ENCODE results near the gene MAB21L4.

Gene MAB21L4

DNA sequence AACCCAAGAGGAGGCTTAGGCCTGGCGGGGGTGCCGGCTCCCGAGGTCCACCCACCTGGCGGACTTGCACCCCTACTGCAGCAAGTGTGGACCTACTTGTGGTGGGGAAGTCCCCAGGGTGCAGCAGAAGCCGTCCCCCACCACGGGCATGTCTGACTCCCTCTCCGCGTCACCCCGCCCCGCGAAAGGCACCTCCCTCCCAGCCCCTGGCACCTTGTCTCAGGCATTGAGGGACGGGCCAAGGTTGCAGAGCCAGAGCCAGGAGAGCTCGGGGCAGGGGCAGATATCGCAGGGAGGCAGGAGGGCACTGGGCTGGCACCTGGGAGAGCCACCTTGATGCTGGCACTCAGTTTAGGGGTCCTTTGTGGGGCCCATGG, 29.2 kb upstream of the MAB21L4 start:
- no peak for DNase-seq

DNA sequence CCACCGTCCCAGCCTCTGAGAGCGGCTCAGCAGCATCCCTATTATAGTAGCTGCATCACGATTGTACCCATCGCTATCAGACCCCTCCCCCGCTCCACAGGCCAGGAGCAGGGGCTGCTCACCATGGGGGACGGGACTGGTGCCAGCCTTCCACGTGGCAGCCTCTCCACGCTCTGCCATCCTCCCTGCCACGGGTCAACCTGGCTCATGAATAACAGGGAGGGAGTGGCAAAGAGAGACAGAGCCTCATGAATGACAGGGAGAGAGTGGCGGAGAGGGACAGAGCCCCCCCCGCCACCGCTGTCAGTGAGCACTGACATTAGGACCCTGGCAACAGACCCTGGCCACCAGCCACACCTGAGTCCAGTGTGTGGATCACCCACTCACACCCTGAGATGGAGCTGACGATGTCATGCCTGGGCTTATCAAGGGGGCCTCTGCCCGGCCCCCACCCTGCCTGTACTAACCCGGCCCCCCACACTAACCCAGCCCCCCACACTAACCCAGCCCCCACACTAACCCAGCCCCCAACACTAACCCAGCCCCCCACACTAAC, 27.1 kb upstream of the MAB21L4 start:
- no peak for DNase-seq

DNA sequence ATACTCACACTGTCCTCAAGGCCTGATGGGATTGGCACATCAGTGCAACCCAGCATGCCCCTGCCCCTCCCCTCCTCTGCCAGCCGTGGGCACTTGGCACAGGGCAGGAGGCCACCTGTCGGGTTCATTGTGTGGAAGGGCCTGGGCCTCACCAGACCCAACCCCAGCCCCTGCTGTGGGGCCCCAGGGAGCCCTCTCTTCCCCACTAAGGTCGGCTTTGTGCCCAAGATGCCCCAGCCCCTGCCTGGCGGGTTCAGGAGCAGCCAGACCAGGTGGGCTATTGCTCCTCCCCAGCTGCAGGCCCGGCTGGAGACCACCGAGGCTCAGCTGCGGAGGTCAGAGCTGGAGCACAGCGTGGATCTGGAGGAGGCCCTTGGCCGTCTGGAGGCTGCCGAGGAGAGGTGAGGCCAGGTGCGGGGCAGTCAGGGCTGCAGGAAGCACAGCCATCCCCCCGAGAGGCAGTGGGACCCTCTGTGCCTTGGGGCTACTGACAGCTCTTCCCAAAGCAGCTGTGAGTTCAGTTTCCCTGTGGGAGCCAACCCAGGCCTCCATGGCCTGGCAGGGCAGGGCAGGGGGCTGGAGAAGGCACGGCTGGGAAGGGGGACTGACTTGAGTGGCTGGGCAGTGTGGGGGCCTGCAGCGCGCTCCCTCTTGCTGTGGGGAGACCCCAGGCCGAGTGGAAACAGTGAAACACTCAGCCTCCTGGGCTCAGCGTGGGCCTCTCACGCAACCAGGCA, 26.5 kb upstream of the MAB21L4 start:
- no peak for DNase-seq

DNA sequence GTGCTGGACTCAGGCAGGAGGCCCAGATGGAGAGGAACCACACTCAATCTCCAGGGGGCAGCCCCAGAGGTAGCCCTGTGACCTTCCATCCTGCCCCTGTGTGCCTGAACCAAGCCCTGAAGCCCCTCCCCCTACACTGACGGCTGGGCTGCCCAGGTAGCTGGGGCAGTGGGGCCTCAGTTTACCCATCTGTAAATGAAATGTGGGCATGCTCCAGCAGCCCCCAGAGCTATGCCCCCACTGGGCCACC, 26.0 kb upstream of the MAB21L4 start:
- no peak for DNase-seq

DNA sequence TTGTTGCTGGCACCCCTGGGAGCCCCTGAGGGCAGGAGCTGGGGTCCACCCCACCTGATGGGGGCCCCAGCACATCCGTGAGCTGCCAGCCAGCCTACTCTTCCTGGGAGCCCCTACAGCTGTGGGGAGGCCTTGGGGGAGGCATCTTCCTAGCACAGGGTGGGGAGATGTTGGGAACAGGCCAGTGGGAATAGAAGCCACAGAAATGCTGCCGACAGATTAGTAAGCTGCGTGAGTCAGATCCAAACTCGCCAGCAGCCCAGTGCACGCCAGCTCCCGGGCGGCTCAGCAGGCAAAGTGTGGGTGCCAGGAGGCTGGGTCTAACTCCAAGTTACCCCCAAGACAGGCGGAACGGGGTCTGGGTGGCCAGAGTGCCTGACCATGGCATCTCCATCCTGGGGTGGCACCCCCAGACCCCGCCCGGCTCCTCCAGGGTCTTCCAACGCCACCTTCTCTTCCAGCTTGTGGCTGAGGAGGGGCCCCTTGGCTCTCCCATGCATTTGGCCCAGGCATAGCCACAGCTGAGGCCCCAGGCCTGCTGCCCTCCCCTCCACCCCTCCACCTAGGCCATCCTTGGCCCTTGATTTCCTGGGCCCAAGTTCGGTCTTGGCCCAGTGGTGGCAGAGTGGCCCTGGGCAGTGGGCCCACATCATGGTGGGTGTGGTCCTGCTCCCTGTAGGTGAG, 25.5 kb upstream of the MAB21L4 start:
- DNase-seq: no peak

DNA sequence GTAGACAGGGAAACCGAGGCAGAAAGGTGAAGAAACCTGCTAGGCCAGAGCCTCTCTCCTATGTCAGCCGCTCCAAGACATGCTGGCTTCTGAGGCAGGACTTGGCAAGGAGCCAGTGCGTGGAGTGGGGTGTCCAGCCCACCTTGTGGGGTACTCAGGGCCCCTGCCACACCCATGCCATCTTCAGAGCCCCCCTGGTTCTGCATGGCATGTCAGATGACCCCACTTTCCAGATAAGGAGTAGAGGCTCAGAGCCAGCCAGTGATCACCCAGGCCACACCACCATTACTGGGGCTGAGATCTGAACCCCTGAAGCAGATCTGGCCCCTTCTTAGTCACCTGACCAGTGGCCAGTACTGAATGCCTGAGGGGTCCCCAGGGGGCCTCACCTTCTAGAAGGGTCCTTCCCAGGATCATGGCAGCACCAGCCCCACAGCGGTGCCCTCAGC, 24.9 kb upstream of the MAB21L4 start:
- no peak for DNase-seq

DNA sequence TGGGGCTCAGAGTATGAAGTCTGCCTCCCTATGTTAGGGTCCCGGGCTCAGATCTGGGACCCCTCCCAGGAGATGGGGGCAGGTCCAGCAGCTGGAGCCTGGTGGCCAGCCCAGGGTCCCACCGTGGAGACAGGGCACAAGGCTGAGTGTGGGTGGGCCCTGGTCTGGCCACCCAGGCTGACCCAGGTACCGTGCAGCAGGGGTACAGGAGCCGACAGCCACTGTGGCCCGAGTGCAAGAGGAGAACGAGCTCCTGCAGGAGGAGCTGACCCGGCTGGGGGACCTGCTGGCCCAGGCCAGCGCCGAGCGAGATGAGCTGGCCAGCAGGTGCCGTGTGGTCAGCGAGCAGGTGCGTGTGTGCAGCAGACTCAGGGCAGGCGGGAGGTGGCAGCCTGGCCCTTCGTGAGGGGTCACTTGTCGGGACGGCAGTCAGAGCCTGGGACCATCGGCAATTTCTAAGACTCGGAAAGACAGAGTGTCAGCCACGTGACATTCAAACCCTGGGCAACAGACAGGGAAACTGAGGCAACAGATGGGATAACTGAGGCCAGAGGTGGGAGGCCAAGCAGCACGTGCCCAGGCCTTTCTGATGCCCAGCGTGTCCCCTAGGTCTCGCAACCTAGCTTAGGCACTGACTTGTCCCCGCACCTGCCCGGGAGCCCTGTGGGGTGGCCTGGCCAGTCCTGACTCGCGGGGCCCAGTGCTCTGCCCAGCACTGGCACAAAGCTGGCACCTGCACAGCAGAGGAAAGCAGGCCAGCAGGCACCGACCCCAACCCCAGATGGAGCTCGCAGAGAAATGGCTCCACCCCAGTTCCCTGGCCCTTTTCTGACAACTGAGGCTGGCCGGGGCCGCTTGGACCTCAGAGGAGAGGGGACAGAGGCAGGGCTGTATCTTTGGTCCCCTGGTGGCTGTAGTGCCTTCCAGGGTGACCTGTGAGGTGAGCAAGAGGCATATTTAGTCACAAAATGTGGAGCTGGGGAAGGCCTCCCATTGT, 24.1 kb upstream of the MAB21L4 start:
- DNase-seq: peak; percentile 0

DNA sequence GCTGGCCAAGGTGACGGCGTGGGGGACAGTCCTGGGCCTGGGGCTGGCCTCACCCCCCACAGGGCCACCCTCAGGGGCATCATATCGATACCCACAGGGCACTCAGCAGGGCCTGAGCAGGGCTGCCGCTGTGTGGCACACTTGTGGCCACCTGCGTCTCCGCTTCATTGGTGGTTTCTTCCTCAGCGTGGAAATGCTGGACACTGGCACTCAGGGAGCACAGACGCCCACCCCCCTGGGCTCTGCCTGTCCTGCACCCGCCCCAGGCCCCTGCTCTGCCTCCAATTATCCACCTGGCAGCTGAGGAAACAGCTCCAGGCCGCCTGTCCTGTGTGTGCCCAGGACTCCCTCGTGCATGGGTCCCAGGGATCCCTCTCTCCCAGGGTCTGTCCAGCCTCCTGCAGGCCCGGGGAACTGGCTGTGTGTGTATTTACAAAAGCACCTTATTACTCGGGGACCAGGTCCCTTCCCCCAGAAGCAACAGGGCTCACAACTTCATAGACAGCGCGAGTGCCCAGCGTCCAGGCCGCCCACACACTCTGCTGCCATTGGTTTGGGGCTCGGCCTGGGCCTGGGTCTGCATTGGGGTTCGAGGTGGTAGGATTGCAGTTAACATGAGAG, 23.3 kb upstream of the MAB21L4 start:
- no peak for DNase-seq

DNA sequence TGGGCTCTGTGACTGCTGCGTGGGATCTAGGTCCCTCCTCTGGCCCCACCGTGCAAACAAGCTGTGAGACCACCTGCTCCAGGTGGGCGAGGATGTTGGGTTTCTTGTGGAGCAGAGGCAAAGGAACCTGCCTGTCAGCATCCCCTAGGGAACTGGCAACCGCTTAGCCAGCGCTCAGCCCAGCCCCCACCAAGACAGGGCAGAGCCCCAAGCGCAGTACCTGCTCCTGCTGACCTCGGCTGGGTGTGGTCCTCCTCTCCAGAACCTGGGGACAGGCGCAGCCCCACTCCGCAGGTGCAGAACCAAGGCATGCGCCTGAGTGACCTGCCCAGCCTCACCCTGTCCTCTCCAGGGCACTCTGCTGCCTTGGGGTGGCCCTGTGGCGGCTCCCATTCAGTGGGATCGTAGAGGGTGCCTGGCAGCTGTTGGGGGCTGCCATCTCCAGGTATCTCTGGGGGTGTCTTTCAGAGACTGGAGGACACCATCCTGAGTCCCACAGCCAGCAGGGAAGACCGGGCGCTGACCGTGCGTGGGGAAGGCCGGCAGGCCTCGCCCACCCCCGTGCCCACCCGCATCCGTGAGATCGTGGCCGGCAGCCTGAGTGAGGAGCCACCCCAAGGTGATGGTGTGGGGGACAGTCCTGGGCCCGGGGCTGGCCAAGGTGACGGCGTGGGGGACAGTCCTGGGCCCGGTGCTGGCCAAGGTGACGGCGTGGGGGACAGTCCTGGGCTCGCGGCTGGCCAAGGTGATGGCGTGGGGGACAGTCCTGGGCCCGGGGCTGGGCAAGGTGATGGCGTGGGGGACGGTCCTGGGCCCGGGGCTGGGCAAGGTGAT, 22.5 kb upstream of the MAB21L4 start:
- DNase-seq: no peak

DNA sequence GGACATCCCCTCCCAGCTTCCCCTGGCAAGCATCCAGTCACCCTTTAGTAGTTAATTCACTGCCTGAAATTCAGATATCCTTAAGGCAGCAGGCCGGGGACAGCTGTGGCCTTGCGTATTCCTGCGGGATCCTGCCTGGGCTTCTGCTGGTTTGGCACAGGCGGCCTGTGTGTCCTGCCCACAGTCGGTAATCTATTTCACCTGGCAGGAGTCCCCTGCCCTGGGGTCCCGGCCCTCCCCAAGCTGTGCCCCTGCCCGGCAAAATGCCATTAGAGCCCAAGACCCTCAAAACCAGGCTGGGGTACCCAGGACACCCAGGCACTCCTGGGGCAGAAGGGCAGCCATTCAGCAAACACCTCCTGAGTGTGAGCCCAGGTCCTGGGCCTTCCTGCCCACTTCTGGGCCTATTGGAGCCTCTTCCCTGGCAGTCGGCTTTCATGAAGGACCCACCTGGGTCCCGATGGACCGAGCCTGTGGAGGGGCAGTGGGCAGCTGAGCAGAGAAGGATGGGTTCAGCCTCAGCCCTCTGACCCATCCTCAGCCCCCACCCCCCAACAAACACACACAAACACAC, 21.8 kb upstream of the MAB21L4 start:
- no peak for DNase-seq

DNA sequence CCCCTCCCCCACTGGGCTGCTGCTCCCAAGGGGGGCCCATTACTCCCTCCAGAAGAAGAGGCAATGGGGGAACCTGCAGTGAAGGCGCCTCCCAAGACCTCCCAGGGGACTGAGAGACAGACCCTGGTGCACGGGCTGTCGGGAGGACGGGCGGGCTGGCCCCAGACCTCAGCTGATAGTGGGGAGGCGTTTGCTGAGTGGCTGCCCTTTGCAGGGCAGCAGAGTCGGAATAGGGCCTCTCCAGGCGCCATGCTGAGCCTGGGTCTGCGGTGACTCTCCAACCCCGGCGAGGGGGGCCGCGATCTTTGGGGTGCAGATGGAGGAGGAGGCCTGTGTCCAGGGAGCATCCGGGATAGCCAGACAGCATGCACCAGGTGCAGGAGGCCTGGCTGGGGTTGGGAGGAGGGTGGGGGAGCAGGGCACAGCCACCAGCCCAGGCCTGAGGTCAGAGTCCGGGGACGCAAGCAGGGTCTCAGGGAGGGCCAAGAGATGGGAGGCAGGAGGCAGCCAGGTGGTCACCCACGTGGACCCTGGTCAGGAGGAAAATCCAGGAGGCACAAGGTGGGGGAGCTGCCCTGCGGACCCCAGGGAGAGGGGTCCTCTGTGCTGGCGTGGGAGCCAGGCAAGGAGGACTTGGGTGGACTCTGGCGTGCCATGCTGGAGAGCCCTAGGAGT, 21.2 kb upstream of the MAB21L4 start:
- no peak for DNase-seq

DNA sequence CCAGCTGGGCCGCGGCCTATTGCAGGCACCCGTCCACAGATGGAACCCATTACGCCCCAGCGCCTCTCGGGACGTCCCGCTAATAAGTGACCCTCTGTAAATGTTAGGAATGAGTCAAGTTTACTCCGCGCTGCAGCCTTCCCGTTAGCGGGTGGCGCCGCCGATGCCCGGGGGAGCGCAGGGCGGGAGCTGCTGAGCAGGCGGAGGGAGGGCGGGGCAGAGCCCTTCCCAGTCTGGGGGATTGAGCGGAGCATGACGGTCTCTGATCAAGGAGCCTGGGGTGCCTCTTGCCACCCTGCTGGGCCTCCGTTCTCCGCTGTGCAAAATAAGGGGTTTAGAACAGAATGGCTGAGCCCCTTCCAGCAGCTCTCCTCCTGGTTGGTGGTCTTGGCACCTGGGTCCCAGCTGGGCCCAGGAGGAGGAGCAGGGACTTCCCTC, 20.6 kb upstream of the MAB21L4 start:
- no peak for DNase-seq

DNA sequence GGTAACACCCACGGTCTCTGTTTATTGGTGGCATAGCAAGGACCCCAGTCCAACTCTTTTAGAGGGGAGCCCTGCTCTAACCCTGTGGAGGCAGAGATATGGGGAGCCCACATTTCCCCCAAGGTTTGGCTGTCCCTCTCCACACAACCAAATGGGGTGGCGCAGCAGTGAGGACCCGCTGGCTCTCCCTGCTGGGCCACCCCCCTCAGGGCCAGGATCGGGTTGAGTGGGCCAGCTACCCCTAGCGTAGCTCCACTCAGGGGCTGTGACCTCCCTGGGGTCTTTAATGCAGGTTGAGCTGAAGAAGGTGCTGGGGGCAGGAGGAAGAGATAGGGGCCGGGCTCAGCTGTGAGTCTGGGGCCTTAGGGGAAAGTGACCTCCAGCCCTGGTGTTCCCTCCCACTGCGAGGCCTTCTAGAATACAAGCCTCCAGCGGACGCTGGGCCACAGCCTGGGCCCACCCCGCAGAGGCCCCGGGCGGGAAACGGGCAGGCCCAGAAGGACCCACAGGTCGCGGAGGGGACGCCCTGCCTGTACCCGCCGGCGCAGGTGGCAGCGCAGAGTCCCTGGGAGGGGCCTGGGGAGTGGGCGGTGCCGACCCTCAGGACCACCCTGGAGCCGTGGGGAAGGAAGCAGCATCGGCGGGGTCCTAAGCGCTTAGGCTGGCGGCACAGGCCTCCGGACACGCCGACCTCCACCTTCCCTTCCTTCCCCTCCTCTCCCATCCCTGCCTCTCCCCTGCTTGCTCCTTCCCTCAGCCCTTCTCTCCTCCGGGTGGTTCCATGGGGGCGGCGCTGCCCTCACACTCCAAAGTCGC, 19.8 kb upstream of the MAB21L4 start:
- no peak for DNase-seq

DNA sequence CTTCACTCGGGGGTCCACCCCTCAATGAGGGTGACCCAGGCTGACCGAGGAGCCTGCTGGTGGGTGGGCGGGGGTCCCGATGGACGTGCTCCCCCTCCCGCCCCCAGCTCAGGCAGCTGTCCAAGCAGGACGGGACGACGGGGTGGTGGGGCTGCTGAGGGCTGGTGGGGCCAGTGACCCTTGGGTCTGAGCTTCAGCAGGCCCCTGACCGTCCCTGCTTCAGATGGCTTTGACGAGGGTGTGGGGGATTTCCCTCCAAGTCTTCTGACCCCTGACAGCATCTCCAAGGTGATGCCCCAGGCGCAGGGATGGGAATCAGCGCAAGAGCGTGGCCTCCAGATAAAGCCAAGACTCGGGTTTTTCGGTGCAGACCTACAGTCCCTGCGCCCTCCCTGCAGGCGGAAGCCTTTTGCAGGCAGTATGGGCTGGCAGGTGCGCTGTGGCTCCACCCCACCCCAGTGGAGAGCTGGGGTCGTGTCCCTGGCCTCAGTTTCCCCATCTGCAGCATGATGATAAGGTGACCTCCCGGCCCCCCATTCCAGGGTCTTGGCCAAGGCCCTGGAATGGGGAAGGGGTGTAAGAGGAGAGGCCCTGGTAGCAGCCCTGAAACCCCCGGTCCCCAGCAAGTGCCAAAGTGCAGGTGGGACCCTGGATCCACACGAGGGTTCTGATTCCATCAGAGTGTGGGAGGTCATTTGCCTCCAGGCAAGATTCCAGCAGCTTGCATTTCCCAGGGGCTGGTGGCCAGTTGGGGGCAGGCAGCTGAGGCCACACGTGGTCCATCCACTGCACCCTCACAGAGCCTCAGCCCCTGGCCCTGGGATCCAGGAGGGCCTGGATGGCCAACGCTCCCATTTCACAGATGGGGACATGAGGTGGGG, 18.9 kb upstream of the MAB21L4 start:
- DNase-seq: no peak

DNA sequence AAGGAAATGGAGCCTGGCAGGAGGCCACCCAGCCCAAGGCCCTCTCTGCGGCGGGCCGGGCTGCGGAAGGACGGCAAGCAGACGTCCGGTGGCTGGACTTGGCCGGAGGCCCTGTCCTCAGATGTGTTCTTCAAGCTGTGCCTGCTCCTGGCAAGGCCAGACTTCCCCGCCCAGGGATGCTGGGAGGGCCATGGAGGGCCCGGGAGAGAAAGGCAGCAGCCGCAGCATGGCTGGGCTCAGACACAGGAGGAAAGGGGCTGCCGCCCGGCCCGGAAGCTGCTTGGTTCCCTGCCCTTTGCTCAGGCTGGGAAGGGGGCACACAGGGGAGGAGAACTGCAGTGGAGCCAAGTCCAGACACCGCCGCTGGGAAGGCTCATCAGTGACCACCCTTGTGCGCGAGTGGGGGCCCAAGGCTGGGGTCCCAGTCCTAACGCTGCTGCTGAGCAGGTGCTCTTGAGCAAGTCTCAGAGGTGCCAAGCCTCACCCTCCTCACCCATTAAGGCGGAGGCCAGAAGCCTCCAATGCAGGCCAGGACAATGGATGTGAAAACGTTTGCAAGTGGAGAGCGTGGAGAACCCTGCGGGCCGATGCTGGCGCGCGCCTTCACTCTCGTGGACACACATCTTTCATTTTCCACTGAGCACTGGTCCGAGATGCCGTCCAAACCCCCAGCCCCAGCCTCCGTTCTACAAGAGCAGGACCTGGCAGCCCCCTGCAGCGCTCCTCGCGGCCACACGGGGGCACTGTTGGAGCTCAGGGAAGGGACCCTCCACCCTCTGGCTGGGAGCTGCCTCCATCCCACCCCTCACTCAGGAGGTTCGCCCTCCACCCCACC, 18.1 kb upstream of the MAB21L4 start:
- DNase-seq: peak; percentile 51

DNA sequence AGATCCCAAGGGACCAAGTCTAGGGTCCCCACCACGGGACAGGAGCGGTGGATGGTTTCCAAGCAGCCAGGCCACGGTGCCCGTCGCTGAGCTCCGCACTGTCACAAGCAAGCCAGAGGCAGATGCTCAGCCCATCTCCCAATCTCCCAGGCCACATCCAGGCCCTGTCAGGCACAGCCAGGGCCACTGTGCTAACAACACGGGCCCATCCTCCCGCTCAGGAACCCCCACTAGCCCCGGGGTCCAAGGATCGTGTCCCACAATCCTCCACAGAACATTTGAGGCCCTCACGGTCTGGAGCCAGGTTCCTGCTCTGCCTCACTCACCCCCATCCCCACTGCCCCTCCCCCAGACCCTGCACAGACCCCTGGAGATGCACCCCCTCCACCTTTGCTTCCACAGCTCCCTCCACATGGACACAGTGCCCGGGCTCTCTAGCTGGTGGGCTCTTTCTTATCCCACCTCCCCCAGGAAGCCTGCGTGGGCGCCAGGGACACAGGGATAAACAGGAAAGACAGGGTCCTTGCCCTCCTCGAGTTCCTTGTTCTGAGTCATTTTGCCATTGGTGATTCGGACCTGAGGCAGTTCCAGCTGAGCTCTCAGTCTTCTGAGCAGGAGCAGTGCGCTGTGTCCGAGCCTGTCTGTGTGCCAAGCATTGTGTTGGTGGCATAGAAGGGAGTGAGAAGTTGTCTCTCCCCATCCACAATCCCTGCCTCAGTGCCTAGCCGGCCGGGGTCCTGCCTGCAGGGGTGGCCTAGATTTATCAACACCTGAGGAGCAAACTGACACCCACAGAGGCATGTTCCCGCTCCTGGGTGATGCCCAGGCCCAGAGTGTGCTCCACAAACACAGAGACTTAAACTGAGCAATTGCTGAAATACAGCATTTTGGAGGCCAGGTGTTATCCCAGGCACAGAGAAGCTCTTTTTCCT, 17.2 kb upstream of the MAB21L4 start:
- DNase-seq: no peak

Measured in stimulated activated CD4-positive, alpha-beta T cell treated with anti-CD3 and anti-CD28 coated beads, Interleukin-1b, Interleukin-23, amount 100 ng/mL, for 48 hours (primary cell).